RWPE2 (cell line): ENCODE results near the gene C16orf92.

Experiments
- ATAC-seq: fragments of 200-7000 bp; cut with Tn5 transposase; 3 replicates; pipeline ENCODE4 v1.9.1; 2021; ENCODE audit warnings: low read depth
- DNase-seq: peaks from one replicate; pipeline ENCODE4 v3.0.0-alpha.2; 2020; ENCODE audit warnings: low spot score
- H3K27ac ChIP-seq: fragments of 450-650 bp; 2 replicates; pipeline ENCODE4 v1.5.1; 2017; ENCODE audit warnings: mild to moderate bottlenecking; ENCODE audit not compliant: poor library complexity, severe bottlenecking
- H3K27me3 ChIP-seq: fragments of 250-450 bp; sonication (Bioruptor Pico); 2 replicates; pipeline ENCODE4 v1.5.1; 2021; ENCODE audit warnings: mild to moderate bottlenecking, moderate library complexity; ENCODE audit not compliant: insufficient read depth, poor library complexity, severe bottlenecking
- H3K36me3 ChIP-seq: fragments of 250-450 bp; sonication (Bioruptor Pico); 2 replicates; pipeline ENCODE4 v1.5.1; 2020; ENCODE audit warnings: low read depth, mild to moderate bottlenecking, moderate library complexity
- H3K4me1 ChIP-seq: fragments of 250-450 bp; sonication (Bioruptor Pico); 2 replicates; pipeline ENCODE4 v1.5.1; 2021; ENCODE audit warnings: mild to moderate bottlenecking, moderate library complexity; ENCODE audit not compliant: insufficient read depth, poor library complexity, severe bottlenecking
- H3K4me3 ChIP-seq: fragments of 250-450 bp; sonication (Bioruptor Pico); 2 replicates; pipeline ENCODE4 v1.5.1; 2021; ENCODE audit warnings: mild to moderate bottlenecking, moderate library complexity; ENCODE audit not compliant: severe bottlenecking
- H3K9me3 ChIP-seq: fragments of 250-450 bp; sonication (Bioruptor Pico); 2 replicates; pipeline ENCODE4 v1.5.1; 2021; ENCODE audit warnings: mild to moderate bottlenecking, moderate library complexity; ENCODE audit not compliant: severe bottlenecking
- TF ChIP-seq, protein P1 (sequence below): fragments of 450-650 bp; IDR thresholded peaks from one replicate; pipeline ENCODE4 v1.5.1; 2017; ENCODE audit warnings: mild to moderate bottlenecking, moderate library complexity; ENCODE audit not compliant: poor library complexity, severe bottlenecking

C16orf92 gene

GRCh38 chr16:29982560-29983419 lies 40.2 kb upstream of the C16orf92 start:
- H3K27me3 ChIP-seq, result no peaks in the 10 kb centered on the region
- H3K36me3 ChIP-seq, result peaks cover 94% of the 10 kb centered on the region
- H3K4me1 ChIP-seq, result no peaks in the 10 kb centered on the region
- DNase-seq (peak; percentile 54), ATAC-seq (no peak)
- no peak overlapping the region for H3K27ac ChIP-seq
- no peak overlapping the region for H3K4me3 ChIP-seq
- no peaks in the 10 kb centered on the region for H3K9me3 ChIP-seq
- TF ChIP-seq, protein P1, sequence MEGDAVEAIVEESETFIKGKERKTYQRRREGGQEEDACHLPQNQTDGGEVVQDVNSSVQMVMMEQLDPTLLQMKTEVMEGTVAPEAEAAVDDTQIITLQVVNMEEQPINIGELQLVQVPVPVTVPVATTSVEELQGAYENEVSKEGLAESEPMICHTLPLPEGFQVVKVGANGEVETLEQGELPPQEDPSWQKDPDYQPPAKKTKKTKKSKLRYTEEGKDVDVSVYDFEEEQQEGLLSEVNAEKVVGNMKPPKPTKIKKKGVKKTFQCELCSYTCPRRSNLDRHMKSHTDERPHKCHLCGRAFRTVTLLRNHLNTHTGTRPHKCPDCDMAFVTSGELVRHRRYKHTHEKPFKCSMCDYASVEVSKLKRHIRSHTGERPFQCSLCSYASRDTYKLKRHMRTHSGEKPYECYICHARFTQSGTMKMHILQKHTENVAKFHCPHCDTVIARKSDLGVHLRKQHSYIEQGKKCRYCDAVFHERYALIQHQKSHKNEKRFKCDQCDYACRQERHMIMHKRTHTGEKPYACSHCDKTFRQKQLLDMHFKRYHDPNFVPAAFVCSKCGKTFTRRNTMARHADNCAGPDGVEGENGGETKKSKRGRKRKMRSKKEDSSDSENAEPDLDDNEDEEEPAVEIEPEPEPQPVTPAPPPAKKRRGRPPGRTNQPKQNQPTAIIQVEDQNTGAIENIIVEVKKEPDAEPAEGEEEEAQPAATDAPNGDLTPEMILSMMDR, result no peak

DNA sequence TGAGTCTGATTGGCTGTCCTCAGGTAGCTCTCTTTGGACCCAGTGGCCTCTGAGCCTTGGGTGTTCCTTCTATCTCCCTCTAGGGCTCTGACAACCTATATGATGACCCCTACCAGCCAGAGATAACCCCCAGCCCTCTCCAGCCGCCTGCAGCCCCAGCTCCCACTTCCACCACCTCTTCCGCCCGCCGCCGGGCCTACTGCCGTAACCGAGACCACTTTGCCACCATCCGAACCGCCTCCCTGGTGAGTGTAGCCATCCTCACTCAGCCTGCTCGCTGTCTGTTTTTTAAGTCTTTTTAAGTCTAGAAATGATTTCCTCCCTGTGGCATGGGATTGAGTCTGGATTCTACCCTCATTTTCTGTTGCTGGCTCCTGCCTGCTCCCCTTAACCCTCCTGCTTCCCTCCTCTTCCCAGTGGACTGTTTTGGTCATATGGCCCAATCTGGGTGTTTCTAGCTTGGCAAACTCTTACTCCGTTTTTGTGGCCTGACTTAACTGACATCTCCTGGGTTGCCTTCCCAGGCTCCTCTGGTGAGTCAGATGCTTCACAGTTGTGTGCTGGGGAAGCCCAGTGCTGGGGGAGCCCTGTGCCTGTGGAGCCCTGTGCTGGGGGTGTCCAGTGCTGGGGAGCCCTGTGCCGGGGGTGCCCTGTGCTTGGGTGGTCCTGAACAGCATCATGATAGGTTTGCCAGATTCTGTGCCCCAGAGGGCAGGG lies 39.4 kb upstream of the C16orf92 start:
- ATAC-seq, result no peak
- no peaks in the 10 kb centered on the region for H3K4me1 ChIP-seq
- H3K27me3 ChIP-seq, result no peaks in the 10 kb centered on the region
- H3K9me3 ChIP-seq, result no peaks in the 10 kb centered on the region
- H3K27ac ChIP-seq, result no peak overlapping the region
- peak; percentile 35 for DNase-seq
- TF ChIP-seq, protein P1, result no peak
- peaks cover 93% of the 10 kb centered on the region for H3K36me3 ChIP-seq
- no peak overlapping the region for H3K4me3 ChIP-seq

GRCh38 chr16:29984137-29984763 lies 38.7 kb upstream of the C16orf92 start:
- DNase-seq (peak; percentile 26), ATAC-seq (no peak)
- Histone ChIP-seq H3K27ac (no peak overlapping the region), H3K27me3 (no peaks in the 10 kb centered on the region), H3K4me3 (no peak overlapping the region), H3K36me3 (peaks cover 93% of the 10 kb centered on the region), H3K4me1 (no peaks in the 10 kb centered on the region), H3K9me3 (no peaks in the 10 kb centered on the region)
- TF ChIP-seq, protein P1, result no peak

DNA sequence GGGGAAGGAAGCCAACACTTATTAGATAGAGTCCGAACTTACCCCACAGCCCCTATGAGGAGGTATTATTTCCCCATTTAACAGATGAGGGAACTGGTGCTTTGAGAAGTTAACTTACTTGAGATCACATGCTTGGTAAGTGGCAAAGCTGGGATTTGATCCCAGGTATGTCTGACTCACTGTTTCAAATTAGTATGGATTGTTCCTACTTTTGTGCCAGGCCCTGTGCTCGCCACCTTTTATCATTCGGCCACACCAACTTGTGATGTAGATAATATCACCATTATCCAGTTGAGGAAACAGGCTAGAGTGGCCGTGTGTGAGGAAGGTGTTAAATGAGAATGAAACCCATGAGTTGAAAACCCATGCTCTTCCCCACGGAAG lies 38.2 kb upstream of the C16orf92 start:
- no peaks in the 10 kb centered on the region for H3K9me3 ChIP-seq
- no peaks in the 10 kb centered on the region for H3K4me1 ChIP-seq
- peaks cover 93% of the 10 kb centered on the region for H3K36me3 ChIP-seq
- H3K4me3 ChIP-seq, result no peak overlapping the region
- no peak for DNase-seq
- no peaks in the 10 kb centered on the region for H3K27me3 ChIP-seq
- TF ChIP-seq, protein P1, result no peak
- ATAC-seq, result no peak
- no peak overlapping the region for H3K27ac ChIP-seq
